B cell (primary cell): ENCODE data around the gene MFN2. TPM values are rescaled to one million over a fixed set of nuclear protein-coding genes. Genes with fewer than 3 reads are reported as not detected.

Source experiments
- ATAC-seq: fragments of 200-7000 bp; cut with Tn5 transposase; one replicate; pipeline ENCODE4 v1.10.0; 2021; ENCODE audit warnings: low read depth, mild to moderate bottlenecking, moderate number of reproducible peaks, moderate library complexity
- CTCF ChIA-PET: fragments of 350-600 bp; sonication (Branson Sonifier 250); formaldehyde crosslinking; loops from one replicate; lab custom pipeline; 2021; ENCODE audit warnings: antibody characterized with exemption, inconsistent platforms; lab: Charles Lee
- POLR2A ChIA-PET: fragments of 350-600 bp; sonication (Branson Sonifier 250); formaldehyde crosslinking; loops from one replicate; lab custom pipeline; 2021; ENCODE audit warnings: antibody characterized with exemption; lab: Charles Lee
- DNase-seq: peaks from one replicate; pipeline ENCODE4 v3.0.0; 2013
- H2AFZ ChIP-seq: 2 replicates; pipeline ENCODE4 v1.6.1; 2012; ENCODE audit warnings: mild to moderate bottlenecking, low read depth, low read length; ENCODE audit not compliant: insufficient read depth, poor library complexity, severe bottlenecking
- H3K27ac ChIP-seq, 2 donors: 1 replicate in 1 of 2; 2 replicates in 1 of 2; pipeline ENCODE4 v1.5.1; 2012 to 2013; ENCODE audit warnings: low read length in 2 of 2, mild to moderate bottlenecking in 2 of 2, moderate library complexity in 1 of 2
- H3K27me3 ChIP-seq, 4 experiments: fragments of 200-600 bp in 1 of 4; sonication (generic) in 1 of 4; replicated peaks in 1 of 4; 1 replicate in 2 of 4; 2 replicates in 2 of 4; pipeline versions ENCODE4 v1.6.1 to v1.7.0; 2013 to 2016; ENCODE audit warnings: low read length in 3 of 4, mild to moderate bottlenecking in 2 of 4, mixed read lengths in 1 of 4, moderate library complexity in 1 of 4; ENCODE audit not compliant: insufficient read depth in 4 of 4, control insufficient read depth in 3 of 4; ENCODE audit errors: control extremely low read depth in 1 of 4
- H3K36me3 ChIP-seq, 2 experiments: replicated peaks in 1 of 2; 1 replicate in 1 of 2; 2 replicates in 1 of 2; pipeline versions ENCODE4 v1.6.1 to v1.7.1; 2013; ENCODE audit warnings: low read length in 1 of 2; ENCODE audit not compliant: insufficient read depth in 2 of 2, control insufficient read depth in 1 of 2; ENCODE audit errors: control extremely low read depth in 1 of 2, extremely low read depth in 1 of 2
- H3K4me1 ChIP-seq, 2 donors: fragments of 200-600 bp in 1 of 2; sonication (generic) in 1 of 2; 1 replicate in 1 of 2; 2 replicates in 1 of 2; pipeline versions ENCODE4 v1.5.1 to v1.6.1; 2013 to 2017; ENCODE audit warnings: low read length in 2 of 2; ENCODE audit not compliant: control insufficient read depth in 2 of 2, insufficient read depth in 2 of 2
- H3K4me2 ChIP-seq: replicated peaks from 2 replicates; pipeline ENCODE3; 2012; ENCODE audit warnings: mild to moderate bottlenecking, low read depth, low read length; ENCODE audit not compliant: poor library complexity, severe bottlenecking
- H3K4me3 ChIP-seq, 5 experiments: fragments of 200-600 bp in 1 of 5; sonication (generic) in 1 of 5; 1 replicate in 3 of 5; 2 replicates in 2 of 5; pipeline versions ENCODE4 v1.5.1 to v1.7.0; 2011 to 2016; ENCODE audit warnings: low read length in 4 of 5, mild to moderate bottlenecking in 4 of 5, low read depth in 2 of 5, control low read depth in 1 of 5, moderate library complexity in 1 of 5; ENCODE audit not compliant: insufficient read depth in 1 of 5; ENCODE audit errors: control extremely low read depth in 1 of 5, extremely low read depth in 1 of 5
- H3K79me2 ChIP-seq: fragments of 200-600 bp; sonication (generic); one replicate; pipeline ENCODE4 v1.6.0; 2016; ENCODE audit warnings: low read length; ENCODE audit not compliant: control insufficient read depth, insufficient read depth
- H3K9ac ChIP-seq: fragments of 200-600 bp; sonication (generic); 2 replicates; pipeline ENCODE4 v1.6.1; 2017; ENCODE audit warnings: mild to moderate bottlenecking, low read length, moderate library complexity
- H3K9me3 ChIP-seq, 3 donors: one replicate each; pipeline versions ENCODE4 v1.6.1 to v1.7.1; 2013; ENCODE audit warnings: low read length in 2 of 3; ENCODE audit not compliant: control insufficient read depth in 2 of 3, insufficient read depth in 1 of 3; ENCODE audit errors: control extremely low read depth in 1 of 3
- H4K20me1 ChIP-seq: 2 replicates; pipeline ENCODE4 v1.6.0; 2012; ENCODE audit warnings: mild to moderate bottlenecking, low read length; ENCODE audit not compliant: insufficient read depth, control insufficient read depth, poor library complexity, severe bottlenecking
- H3K27ac Mint-ChIP-seq: one replicate; pipeline ENCODE4 v1.8.0; 2021; ENCODE audit warnings: mixed read lengths
- H3K27me3 Mint-ChIP-seq: one replicate; pipeline ENCODE4 v1.8.0; 2021; ENCODE audit warnings: mixed read lengths
- H3K4me1 Mint-ChIP-seq: one replicate; pipeline ENCODE4 v1.8.0; 2021; ENCODE audit warnings: mixed read lengths
- H3K4me3 Mint-ChIP-seq: one replicate; pipeline ENCODE4 v1.8.0; 2021; ENCODE audit warnings: mixed read lengths
- H3K9me3 Mint-ChIP-seq: one replicate; pipeline ENCODE4 v1.8.0; 2022; ENCODE audit warnings: mixed read lengths; ENCODE audit not compliant: insufficient read depth
- EZH2 ChIP-seq: IDR thresholded peaks from 2 replicates; pipeline ENCODE4 v1.6.1; 2012; ENCODE audit warnings: borderline replicate concordance, low read depth, mild to moderate bottlenecking, moderate library complexity, low read length; ENCODE audit not compliant: insufficient read depth, poor library complexity, severe bottlenecking
- WGBS: methylation state at CpG from one replicate; pipeline ENCODE4 v1.1.5; 2013; ENCODE audit warnings: missing lambda C conversion rate; ENCODE audit not compliant: insufficient coverage; 5-methylcytosine and 5-hydroxymethylcytosine counted together
- intact Hi-C: fragments of 100-400 bp; cut with micrococcal nuclease; formaldehyde crosslinking; loops from one replicate; pipeline ENCODE4 v1.10.0; 2022
- polyA plus RNA-seq: library from polyadenylated mRNA; depleted of rRNA; stranded (reverse); fragments of >200 nt; gene quantifications from 2 replicates; pipeline ENCODE4 v1.2.3, GENCODE V29; 2012
- total RNA-seq, 2 donors: library from RNA; stranded (reverse); fragments of 120-200 nt in 1 of 2; gene quantifications; 1 replicate in 1 of 2; 2 replicates in 1 of 2; pipeline versions ENCODE4 v1.2.3 to v1.2.4, GENCODE V29; 2013 to 2022
- TF ChIP-seq, protein P1 (sequence below): fragments of 200-600 bp; IDR thresholded peaks from one replicate; pipeline ENCODE4 v1.8.0; 2022; ENCODE audit warnings: antibody characterized with exemption, mild to moderate bottlenecking

MFN2 gene
- total and polyA plus RNA-seq, 2 donors (not counting 1 experiment from before 2014, with no cell fraction given) = 24.0 to 50.0 TPM

DNA sequence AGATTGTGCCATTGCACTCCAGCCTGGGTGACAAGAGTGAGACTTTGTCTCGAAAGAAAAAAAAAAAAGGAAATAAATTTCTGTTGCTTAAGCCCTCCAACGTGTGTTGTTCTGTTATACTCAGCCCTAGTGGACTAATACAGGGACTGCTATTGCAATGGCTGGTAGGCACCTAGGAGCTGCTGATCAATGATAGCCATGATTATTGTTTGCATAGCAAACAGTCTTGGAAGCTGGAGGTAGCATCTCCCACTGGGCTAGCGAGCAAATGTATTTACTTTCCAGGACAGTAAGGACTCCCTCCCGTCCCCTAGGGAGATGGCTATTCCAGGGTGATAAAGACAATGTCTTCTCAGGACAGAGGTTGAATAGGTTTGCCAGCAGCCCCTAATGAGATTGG, 69.4 kb downstream of the MFN2 start:
- Histone ChIP-seq H3K27me3 (no peaks in the 10 kb centered on the region), H3K4me3 (no peak overlapping the region), H2AFZ (no peak overlapping the region), H3K27ac (no peak overlapping the region), H3K9ac (no peak overlapping the region), H3K4me1 (peaks cover 38 to 46% of the 10 kb centered on the region in 2 donors), H3K36me3 (no peaks in the 10 kb centered on the region), H3K79me2 (no peaks in the 10 kb centered on the region), H4K20me1 (no peaks in the 10 kb centered on the region), H3K4me2 (no peak overlapping the region), H3K9me3 (no peaks in the 10 kb centered on the region)
- Mint-ChIP-seq H3K9me3 (no peaks in the 10 kb centered on the region), H3K27me3 (no peaks in the 10 kb centered on the region), H3K27ac (no peak overlapping the region), H3K4me3 (no peak overlapping the region), H3K4me1 (peaks cover 28% of the 10 kb centered on the region)
- intact Hi-C loops = no loop called here
- ATAC-seq (no peak), DNase-seq (no peak)
- WGBS = 64% methylated on average over 3 of the region's 4 CpGs
- ChIA-PET POLR2A (interaction anchor here (0.5 to 1.2 kb wide), 3 partner anchors 9 to 116 kb away, joined by 3 to 5 read pairs (median 3); no protein-coding TSS in a partner anchor), CTCF (interaction anchor here (1.0 to 1.5 kb wide), 2 partner anchors 13 to 29 kb away, joined by 4 read pairs; no protein-coding TSS in a partner anchor)
- no peak for TF ChIP-seq EZH2
- TF ChIP-seq, protein P1, sequence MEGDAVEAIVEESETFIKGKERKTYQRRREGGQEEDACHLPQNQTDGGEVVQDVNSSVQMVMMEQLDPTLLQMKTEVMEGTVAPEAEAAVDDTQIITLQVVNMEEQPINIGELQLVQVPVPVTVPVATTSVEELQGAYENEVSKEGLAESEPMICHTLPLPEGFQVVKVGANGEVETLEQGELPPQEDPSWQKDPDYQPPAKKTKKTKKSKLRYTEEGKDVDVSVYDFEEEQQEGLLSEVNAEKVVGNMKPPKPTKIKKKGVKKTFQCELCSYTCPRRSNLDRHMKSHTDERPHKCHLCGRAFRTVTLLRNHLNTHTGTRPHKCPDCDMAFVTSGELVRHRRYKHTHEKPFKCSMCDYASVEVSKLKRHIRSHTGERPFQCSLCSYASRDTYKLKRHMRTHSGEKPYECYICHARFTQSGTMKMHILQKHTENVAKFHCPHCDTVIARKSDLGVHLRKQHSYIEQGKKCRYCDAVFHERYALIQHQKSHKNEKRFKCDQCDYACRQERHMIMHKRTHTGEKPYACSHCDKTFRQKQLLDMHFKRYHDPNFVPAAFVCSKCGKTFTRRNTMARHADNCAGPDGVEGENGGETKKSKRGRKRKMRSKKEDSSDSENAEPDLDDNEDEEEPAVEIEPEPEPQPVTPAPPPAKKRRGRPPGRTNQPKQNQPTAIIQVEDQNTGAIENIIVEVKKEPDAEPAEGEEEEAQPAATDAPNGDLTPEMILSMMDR = peak; percentile 20

DNA sequence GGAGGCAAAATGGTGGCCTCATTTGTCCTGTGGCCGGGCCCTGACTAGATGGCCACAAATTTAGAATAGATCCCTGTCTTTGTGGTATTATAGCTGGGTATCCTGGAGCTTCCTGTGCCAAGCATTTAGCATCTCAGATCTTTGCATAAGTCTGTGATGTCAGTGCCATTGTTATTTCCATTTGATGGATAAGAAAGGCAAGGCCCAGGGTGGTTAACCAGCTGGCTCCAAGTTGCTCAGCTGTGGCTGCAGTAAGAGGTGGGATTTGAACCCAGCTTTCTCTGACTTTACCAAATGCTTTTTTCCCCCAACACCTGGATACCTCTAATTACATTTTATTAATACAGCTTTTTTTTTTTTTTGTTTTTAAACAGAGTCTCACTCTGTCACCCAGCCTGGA, 71.1 kb downstream of the MFN2 start:
- WGBS = 100% methylated on average over 1 of the region's 1 CpG
- Histone ChIP-seq H3K4me2 (no peak overlapping the region), H3K27ac (no peak overlapping the region), H3K9me3 (no peaks in the 10 kb centered on the region), H3K4me3 (no peak overlapping the region), H3K27me3 (no peaks in the 10 kb centered on the region), H2AFZ (no peak overlapping the region), H3K79me2 (no peaks in the 10 kb centered on the region), H3K9ac (no peak overlapping the region), H4K20me1 (no peaks in the 10 kb centered on the region), H3K4me1 (peaks cover 25 to 28% of the 10 kb centered on the region in 2 donors), H3K36me3 (no peaks in the 10 kb centered on the region)
- CTCF ChIA-PET = interaction anchor here (1.4 to 2.3 kb wide), 4 partner anchors 11 to 38 kb away, joined by 5 to 15 read pairs (median 6); no protein-coding TSS in a partner anchor
- no peak for ATAC-seq
- no peaks in the 10 kb centered on the region for H3K27me3 Mint-ChIP-seq
- H3K27ac Mint-ChIP-seq = no peak overlapping the region
- H3K4me1 Mint-ChIP-seq = peaks cover 18% of the 10 kb centered on the region
- intact Hi-C loops = no loop called here
- DNase-seq = no peak
- POLR2A ChIA-PET = interaction anchor here (0.6 to 1.7 kb wide), 4 partner anchors 11 to 144 kb away, joined by 3 to 8 read pairs (median 4); no protein-coding TSS in a partner anchor
- no peaks in the 10 kb centered on the region for H3K9me3 Mint-ChIP-seq
- no peak for TF ChIP-seq EZH2
- TF ChIP-seq, protein P1 = no peak
- H3K4me3 Mint-ChIP-seq = no peak overlapping the region
